AG04449 (cell line): ENCODE results near the gene SKOR2.

ENCODE experiments used
- CTCF ChIA-PET: fragments of 350-600 bp; formaldehyde crosslinking; extraction: SDS; loops from one replicate; lab custom pipeline; 2021; ENCODE audit warnings: antibody characterized with exemption; lab: Yijun Ruan, JAX
- POLR2A ChIA-PET: fragments of 400-600, 350-600 bp; formaldehyde crosslinking; extraction: SDS; loops from one replicate; lab custom pipeline; 2020; ENCODE audit warnings: antibody characterized with exemption, inconsistent platforms; lab: Yijun Ruan, JAX
- DNase-seq: peaks from one replicate; pipeline ENCODE4 v3.0.0-alpha.2; 2010; ENCODE audit warnings: low read depth, low spot score
- H3K4me3 ChIP-seq: 2 replicates; pipeline ENCODE4 v1.5.1; 2011; ENCODE audit warnings: low read depth, mild to moderate bottlenecking, control low read depth, low read length
- CTCF ChIP-seq: IDR thresholded peaks from one replicate; pipeline ENCODE4 v1.5.1; 2011; ENCODE audit warnings: mild to moderate bottlenecking, moderate library complexity, low read length, control low read depth, inconsistent platforms; ENCODE audit not compliant: insufficient read depth; ENCODE audit errors: missing control alignments

SKOR2 gene

GRCh38 chr18:47260924-47261701 is 9.7 kb upstream of the SKOR2 start:
- no peak for DNase-seq
- no peak for TF ChIP-seq CTCF
- H3K4me3 ChIP-seq = no peak overlapping the region
- CTCF ChIA-PET = interaction anchor here (1.3 to 6.3 kb wide), 4 partner anchors 12 to 45 kb away, joined by 3 to 40 read pairs (median 11); no protein-coding TSS in a partner anchor
- POLR2A ChIA-PET = no interaction called here

DNA sequence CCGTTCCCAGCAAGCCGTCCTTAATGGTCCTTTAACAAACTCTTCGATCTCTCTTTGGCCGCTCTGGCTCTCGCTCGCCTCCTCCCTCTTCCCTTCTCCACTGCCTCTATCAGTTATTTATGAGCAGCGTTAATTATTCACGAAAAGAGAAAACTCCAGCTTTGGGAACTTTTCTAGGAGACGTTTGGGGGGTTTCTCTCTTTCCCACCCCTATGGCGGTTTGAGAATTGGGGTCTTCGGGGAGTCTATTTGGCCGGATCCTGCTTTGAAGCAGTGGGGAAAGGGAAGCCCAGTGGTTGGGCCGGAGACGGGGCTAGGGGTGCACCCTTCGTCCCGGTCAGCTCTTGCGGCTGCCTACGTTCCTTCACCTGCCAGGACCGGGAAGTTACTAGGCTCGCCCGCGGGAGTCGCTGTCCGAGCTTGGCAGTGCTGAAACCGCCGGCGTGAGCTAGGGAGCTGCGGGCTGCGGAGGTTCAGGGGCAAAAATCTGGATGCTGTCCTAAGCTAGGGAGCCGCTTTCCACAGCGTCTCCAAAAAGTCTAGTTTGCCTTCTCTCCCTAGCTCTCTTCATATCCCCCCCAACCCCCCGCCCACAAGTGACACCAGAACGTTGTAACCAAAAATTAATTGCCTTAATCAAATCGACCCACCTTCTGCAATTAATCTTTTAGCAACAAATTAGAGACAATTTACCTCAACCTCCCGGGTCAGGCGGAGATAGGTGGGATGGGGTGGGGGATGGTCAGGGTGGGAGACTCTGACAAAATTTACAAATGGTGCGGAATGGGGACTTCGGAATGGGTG is 8.9 kb upstream of the SKOR2 start:
- H3K4me3 ChIP-seq = no peak overlapping the region
- TF ChIP-seq CTCF = no peak
- no peak for DNase-seq
- ChIA-PET POLR2A (no interaction called here), CTCF (interaction anchor here (0.7 to 6.3 kb wide), 3 partner anchors 12 to 488 kb away, joined by 3 to 40 read pairs (median 3); no protein-coding TSS in a partner anchor)

GRCh38 chr18:47254341-47254939 is 3.0 kb upstream of the SKOR2 start:
- no peak overlapping the region for H3K4me3 ChIP-seq
- CTCF ChIA-PET = interaction anchor here (1.2 kb wide), 1 partner anchor 9 kb away, joined by 3 read pairs; no protein-coding TSS in a partner anchor
- POLR2A ChIA-PET = no interaction called here
- no peak for TF ChIP-seq CTCF
- DNase-seq = no peak

DNA sequence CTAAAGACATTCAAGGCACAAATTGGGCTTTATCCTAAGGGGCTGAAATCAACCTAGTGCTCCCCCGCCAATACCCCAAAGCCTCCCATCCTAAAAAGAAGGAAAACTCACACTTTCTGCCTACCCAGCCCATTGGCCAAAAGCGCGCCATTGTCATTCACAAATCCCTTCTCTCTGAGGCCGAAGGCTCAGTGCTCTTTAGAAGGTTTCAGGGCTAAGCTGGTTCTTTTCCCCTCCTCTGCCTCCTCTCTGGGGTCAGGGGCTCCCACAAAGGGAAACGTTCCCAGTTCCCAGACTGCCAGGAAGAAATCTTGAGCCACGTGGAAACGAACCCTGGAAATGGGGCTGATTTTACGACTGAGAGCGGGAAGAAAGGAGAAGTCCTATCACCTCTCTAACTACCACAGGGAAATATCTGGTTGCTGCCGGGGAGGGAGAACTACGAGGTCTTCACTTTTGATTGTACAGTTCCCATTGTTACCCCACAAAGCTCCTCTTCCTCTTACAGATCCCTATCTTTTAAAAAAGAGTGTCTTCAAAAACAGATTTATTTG is 1.7 kb upstream of the SKOR2 start:
- DNase-seq = no peak
- no peak for TF ChIP-seq CTCF
- H3K4me3 ChIP-seq = no peak overlapping the region
- ChIA-PET POLR2A (no interaction called here), CTCF (interaction anchor here (1.1 kb wide), 1 partner anchor 13 kb away, joined by 3 read pairs; no protein-coding TSS in a partner anchor)

DNA sequence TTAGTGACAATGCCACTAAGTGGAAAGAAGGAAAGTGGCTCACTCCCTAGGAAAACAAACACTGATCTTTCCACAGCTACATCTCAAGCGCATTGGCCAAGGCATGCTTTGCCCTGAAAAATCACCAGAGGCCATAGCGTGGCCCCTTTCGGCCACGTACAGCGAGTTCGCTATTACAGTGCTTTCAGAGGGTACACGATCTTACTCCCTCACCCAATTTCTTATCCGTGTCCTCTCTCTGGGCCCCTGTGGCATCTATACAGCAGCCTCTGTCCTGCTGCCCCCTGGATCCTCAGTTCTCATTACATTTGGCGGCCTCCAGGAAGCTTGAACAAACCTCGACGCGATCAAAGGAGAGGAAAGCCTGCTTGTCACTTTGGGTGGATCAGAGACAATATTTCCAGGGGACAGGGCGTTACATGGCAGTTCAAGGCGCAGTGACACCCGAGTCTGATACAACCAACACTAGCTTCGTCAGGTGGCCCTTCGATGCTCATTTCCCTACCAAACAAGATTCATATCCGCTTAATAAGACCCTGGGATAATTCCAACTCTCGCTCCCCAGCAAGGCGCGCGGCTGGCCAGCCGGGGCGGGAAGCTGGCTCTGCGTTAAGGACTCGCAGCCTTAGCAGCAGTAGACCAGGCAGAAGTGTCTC is 941 bp downstream of the SKOR2 start:
- POLR2A ChIA-PET = no interaction called here
- no peak for TF ChIP-seq CTCF
- no peak overlapping the region for H3K4me3 ChIP-seq
- CTCF ChIA-PET = interaction anchor here (1.0 to 4.4 kb wide), 4 partner anchors 12 to 498 kb away, joined by 3 to 40 read pairs (median 4); no protein-coding TSS in a partner anchor
- no peak for DNase-seq
